HCT116 (cell line): ENCODE data around the gene PARD6G. TPM values are rescaled to one million over a fixed set of nuclear protein-coding genes. Genes with fewer than 3 reads are reported as not detected.

Experiments
- ATAC-seq: fragments of 200-7000 bp; cut with Tn5 transposase; 2 replicates; pipeline ENCODE4 v1.9.1; 2020; ENCODE audit warnings: mild to moderate bottlenecking, moderate library complexity
- BruUV-seq: library from RNA; stranded (reverse); fragments of 400-500 nt; replicated peaks from 2 replicates; lab custom pipeline; 2021; lab: Mats Ljungman, UMichigan
- CTCF ChIA-PET: fragments of 300-600 bp; sonication (Branson Sonifier 250); formaldehyde crosslinking; loops from one replicate; lab custom pipeline; 2021; ENCODE audit warnings: antibody characterized with exemption; lab: Charles Lee
- POLR2A ChIA-PET: fragments of 300-600, 350-600 bp; sonication (Branson Sonifier 250); formaldehyde crosslinking; loops from one replicate; lab custom pipeline; 2021; ENCODE audit warnings: antibody characterized with exemption; lab: Charles Lee
- RAD21 ChIA-PET, 2 experiments: fragments of 300-600 bp; sonication (Branson Sonifier 250); formaldehyde crosslinking; loops; one replicate each; lab custom pipeline; 2023; ENCODE audit warnings: low total read pairs in 2 of 2; ENCODE audit not compliant: uncharacterized antibody in 2 of 2, unreplicated experiment in 2 of 2, low non-redundant PET in 1 of 2; lab: Charles Lee
- DNase-seq: peaks from one replicate; pipeline ENCODE4 v3.0.0-alpha.2; 2010; ENCODE audit warnings: low read depth, low spot score
- H2AFZ ChIP-seq: fragments of 200-600 bp; shearing (Covaris generic), sonication (generic); 2 replicates; pipeline ENCODE4 v1.6.1; 2017; ENCODE audit warnings: low read depth, mixed run types, mixed read lengths, antibody characterized with exemption, low read length; ENCODE audit not compliant: poor library complexity, severe bottlenecking
- H3K27ac ChIP-seq: 2 replicates; pipeline ENCODE4 v1.5.1; 2012; ENCODE audit warnings: low read depth, low read length
- H3K27me3 ChIP-seq: fragments of 200-600 bp; sonication (generic); 2 replicates; pipeline ENCODE4 v1.6.1; 2016; ENCODE audit warnings: mixed run types, low read length, mixed read lengths; ENCODE audit not compliant: insufficient read depth
- H3K36me3 ChIP-seq, 2 experiments: fragments of 200-500 bp in 1 of 2; fragments of 200-600 bp in 1 of 2; sonication (Bioruptor generic) in 1 of 2; sonication (generic) in 1 of 2; 2 replicates each; pipeline versions ENCODE4 v1.5.1 to v1.6.1; 2014 to 2016; ENCODE audit warnings: low read length in 2 of 2, inconsistent platforms in 1 of 2, mixed read lengths in 1 of 2, mixed run types in 1 of 2; ENCODE audit not compliant: insufficient read depth in 2 of 2, control insufficient read depth in 1 of 2
- H3K4me1 ChIP-seq, 2 experiments: fragments of 200-600 bp in 1 of 2; sonication (generic) in 1 of 2; 2 replicates each; pipeline versions ENCODE4 v1.5.1 to v1.6.1; 2012 to 2017; ENCODE audit warnings: low read length in 2 of 2, inconsistent platforms in 1 of 2, mild to moderate bottlenecking in 1 of 2, mixed read lengths in 1 of 2, mixed run types in 1 of 2, moderate library complexity in 1 of 2; ENCODE audit not compliant: insufficient read depth in 2 of 2, control insufficient read depth in 1 of 2
- H3K4me2 ChIP-seq: fragments of 200-600 bp; sonication (generic); 2 replicates; pipeline ENCODE4 v1.6.1; 2017; ENCODE audit warnings: mixed run types, low read length, mixed read lengths
- H3K4me3 ChIP-seq, 2 experiments: fragments of 200-600 bp in 1 of 2; sonication (generic) in 1 of 2; replicated peaks in 1 of 2; 2 replicates each; pipeline ENCODE4 v1.5.1; 2011 to 2016; ENCODE audit warnings: low read length in 2 of 2, control low read depth in 1 of 2, low read depth in 1 of 2, mild to moderate bottlenecking in 1 of 2, mixed read lengths in 1 of 2, mixed run types in 1 of 2
- H3K79me2 ChIP-seq: fragments of 200-600 bp; sonication (generic); 2 replicates; pipeline ENCODE4 v1.6.1; 2017; ENCODE audit warnings: mild to moderate bottlenecking, mixed run types, low read length, moderate library complexity, mixed read lengths; ENCODE audit not compliant: insufficient read depth
- H3K9ac ChIP-seq: fragments of 200-600 bp; sonication (generic); 2 replicates; pipeline ENCODE4 v1.6.1; 2016; ENCODE audit warnings: low read length, mixed read lengths
- H3K9me2 ChIP-seq: fragments of 200-600 bp; sonication (generic), shearing (Covaris generic); 2 replicates; pipeline ENCODE4 v1.6.1; 2017; ENCODE audit warnings: mixed run types, mild to moderate bottlenecking, moderate library complexity; ENCODE audit not compliant: insufficient read depth
- H3K9me3 ChIP-seq, 2 experiments: fragments of 200-500 bp in 1 of 2; fragments of 200-600 bp in 1 of 2; sonication (Bioruptor generic) in 1 of 2; sonication (generic) in 1 of 2; 2 replicates each; pipeline ENCODE4 v1.6.1; 2014 to 2017; ENCODE audit warnings: low read length in 2 of 2, mixed read lengths in 2 of 2, inconsistent platforms in 1 of 2, low read depth in 1 of 2, mild to moderate bottlenecking in 1 of 2, mixed run types in 1 of 2, moderate library complexity in 1 of 2; ENCODE audit not compliant: control insufficient read depth in 1 of 2, insufficient read depth in 1 of 2
- H4K20me1 ChIP-seq: fragments of 200-600 bp; sonication (generic), shearing (Covaris generic); 2 replicates; pipeline ENCODE4 v1.6.1; 2017; ENCODE audit warnings: mixed run types, mild to moderate bottlenecking, moderate library complexity; ENCODE audit not compliant: insufficient read depth
- CBX3 ChIP-seq: IDR thresholded peaks from 2 replicates; pipeline ENCODE4 v1.6.1; 2012; ENCODE audit warnings: low read depth
- EGR1 ChIP-seq: IDR thresholded peaks from 2 replicates; pipeline ENCODE4 v1.6.1; 2012; ENCODE audit warnings: low read depth
- EZH2phosphoT487 ChIP-seq: fragments of 200-600 bp; IDR thresholded peaks from 2 replicates; pipeline ENCODE4 v1.6.1; 2018; ENCODE audit warnings: antibody characterized with exemption, borderline replicate concordance
- JUND ChIP-seq: IDR thresholded peaks from 2 replicates; pipeline ENCODE4 v1.6.1; 2012
- POLR2AphosphoS5 ChIP-seq: IDR thresholded peaks from 2 replicates; pipeline ENCODE4 v1.6.1; 2011; ENCODE audit warnings: mild to moderate bottlenecking, low read depth, low read length, moderate library complexity
- SIN3A ChIP-seq: IDR thresholded peaks from 2 replicates; pipeline ENCODE4 v1.6.1; 2012; ENCODE audit warnings: low read depth
- SP1 ChIP-seq: IDR thresholded peaks from 2 replicates; pipeline ENCODE4 v1.6.1; 2012; ENCODE audit warnings: low read depth
- SRF ChIP-seq: IDR thresholded peaks from 2 replicates; pipeline ENCODE4 v1.6.1; 2012; ENCODE audit warnings: low read depth
- ZFX ChIP-seq: fragments of 450-650 bp; IDR thresholded peaks from 2 replicates; pipeline ENCODE4 v1.6.1; 2017
- ZNF274 ChIP-seq: fragments of 200-500 bp; sonication (Bioruptor generic); IDR thresholded peaks from 2 replicates; pipeline ENCODE4 v1.6.1; 2014; ENCODE audit warnings: mild to moderate bottlenecking, low read depth, low read length, inconsistent platforms
- intact Hi-C: fragments of 100-400 bp; cut with micrococcal nuclease; formaldehyde crosslinking; loops from 2 replicates; pipeline ENCODE4 v1.10.0; 2022
- total RNA-seq: library from RNA; stranded (reverse); gene quantifications from one replicate; pipeline ENCODE4 v1.2.1, GENCODE V29; 2021; ENCODE audit not compliant: unreplicated experiment
- TF ChIP-seq, protein P1 (sequence below): IDR thresholded peaks from 2 replicates; pipeline ENCODE4 v1.6.1; 2012
- TF ChIP-seq, protein P2 (sequence below): IDR thresholded peaks from 2 replicates; pipeline ENCODE4 v1.6.1; 2011; ENCODE audit warnings: mild to moderate bottlenecking, low read length, moderate library complexity; ENCODE audit not compliant: insufficient replicate concordance; ENCODE audit errors: extremely low read depth
- TF ChIP-seq, protein P3 (sequence below), 3 experiments: fragments of 200-600 bp in 1 of 3; sonication (generic) in 1 of 3; IDR thresholded peaks in 2 of 3; conservative IDR thresholded peaks in 1 of 3; 2 replicates each; pipeline ENCODE4 v1.5.1; 2012 to 2017; ENCODE audit warnings: low read depth in 2 of 3, low read length in 2 of 3, antibody characterized with exemption in 1 of 3, borderline replicate concordance in 1 of 3, control low read depth in 1 of 3, mild to moderate bottlenecking in 1 of 3, mixed read lengths in 1 of 3, mixed run types in 1 of 3, moderate library complexity in 1 of 3; ENCODE audit not compliant: insufficient read depth in 1 of 3

Gene PARD6G
- total RNA-seq, 1 experiment from 2014 or later = 12.8 TPM

DNA sequence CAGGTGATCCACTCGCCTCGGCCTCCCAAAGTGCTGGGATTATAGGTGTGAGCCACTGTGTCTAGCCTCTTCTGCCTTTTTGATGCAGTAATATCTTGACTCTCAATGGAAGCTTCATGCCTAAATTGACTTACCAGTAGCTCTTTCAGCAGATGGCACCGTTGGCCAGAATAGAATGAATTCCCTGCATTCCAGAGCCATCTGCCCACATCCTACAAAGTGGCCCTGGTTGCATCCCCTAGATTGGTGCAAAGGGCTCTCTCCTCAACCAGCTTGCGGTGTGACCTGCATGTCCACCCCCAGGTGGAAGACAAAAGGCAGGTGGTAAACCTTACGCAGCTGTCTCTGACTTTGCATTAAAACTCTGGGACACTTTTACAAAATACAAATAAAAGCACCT lies 4.4 kb upstream of the PARD6G start:
- no peak overlapping the region for H3K4me2 ChIP-seq
- H3K9me2 ChIP-seq = no peaks in the 10 kb centered on the region
- H3K4me3 ChIP-seq = no peak overlapping the region
- intact Hi-C loops = no loop called here
- ATAC-seq (no peak), DNase-seq (no peak)
- no peaks in the 10 kb centered on the region for H4K20me1 ChIP-seq
- no peak overlapping the region for H3K27ac ChIP-seq
- POLR2A ChIA-PET = no interaction called here
- no peaks in the 10 kb centered on the region for H3K79me2 ChIP-seq
- no peaks in the 10 kb centered on the region for H3K36me3 ChIP-seq
- CTCF ChIA-PET = no interaction called here
- RAD21 ChIA-PET = no interaction called here
- BruUV-seq = no TSS peak
- no peaks in the 10 kb centered on the region for H3K27me3 ChIP-seq
- no peak overlapping the region for H3K9ac ChIP-seq
- H3K4me1 ChIP-seq = peaks cover 0 to 4% of the 10 kb centered on the region in 2 experiments; a peak in 1 of 4 replicates
- no peaks in the 10 kb centered on the region for H3K9me3 ChIP-seq
- TF ChIP-seq, protein P1, sequence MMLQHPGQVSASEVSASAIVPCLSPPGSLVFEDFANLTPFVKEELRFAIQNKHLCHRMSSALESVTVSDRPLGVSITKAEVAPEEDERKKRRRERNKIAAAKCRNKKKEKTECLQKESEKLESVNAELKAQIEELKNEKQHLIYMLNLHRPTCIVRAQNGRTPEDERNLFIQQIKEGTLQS = no peak
- TF ChIP-seq POLR2AphosphoS5 (no peak), ZFX (no peak), CBX3 (no peak), JUND (no peak), SIN3A (no peak), SP1 (no peak), ZNF274 (no peak), EZH2phosphoT487 (no peak), SRF (no peak), EGR1 (no peak)
- TF ChIP-seq, protein P2, sequence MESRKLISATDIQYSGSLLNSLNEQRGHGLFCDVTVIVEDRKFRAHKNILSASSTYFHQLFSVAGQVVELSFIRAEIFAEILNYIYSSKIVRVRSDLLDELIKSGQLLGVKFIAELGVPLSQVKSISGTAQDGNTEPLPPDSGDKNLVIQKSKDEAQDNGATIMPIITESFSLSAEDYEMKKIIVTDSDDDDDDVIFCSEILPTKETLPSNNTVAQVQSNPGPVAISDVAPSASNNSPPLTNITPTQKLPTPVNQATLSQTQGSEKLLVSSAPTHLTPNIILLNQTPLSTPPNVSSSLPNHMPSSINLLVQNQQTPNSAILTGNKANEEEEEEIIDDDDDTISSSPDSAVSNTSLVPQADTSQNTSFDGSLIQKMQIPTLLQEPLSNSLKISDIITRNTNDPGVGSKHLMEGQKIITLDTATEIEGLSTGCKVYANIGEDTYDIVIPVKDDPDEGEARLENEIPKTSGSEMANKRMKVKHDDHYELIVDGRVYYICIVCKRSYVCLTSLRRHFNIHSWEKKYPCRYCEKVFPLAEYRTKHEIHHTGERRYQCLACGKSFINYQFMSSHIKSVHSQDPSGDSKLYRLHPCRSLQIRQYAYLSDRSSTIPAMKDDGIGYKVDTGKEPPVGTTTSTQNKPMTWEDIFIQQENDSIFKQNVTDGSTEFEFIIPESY = no peak
- TF ChIP-seq, protein P3, sequence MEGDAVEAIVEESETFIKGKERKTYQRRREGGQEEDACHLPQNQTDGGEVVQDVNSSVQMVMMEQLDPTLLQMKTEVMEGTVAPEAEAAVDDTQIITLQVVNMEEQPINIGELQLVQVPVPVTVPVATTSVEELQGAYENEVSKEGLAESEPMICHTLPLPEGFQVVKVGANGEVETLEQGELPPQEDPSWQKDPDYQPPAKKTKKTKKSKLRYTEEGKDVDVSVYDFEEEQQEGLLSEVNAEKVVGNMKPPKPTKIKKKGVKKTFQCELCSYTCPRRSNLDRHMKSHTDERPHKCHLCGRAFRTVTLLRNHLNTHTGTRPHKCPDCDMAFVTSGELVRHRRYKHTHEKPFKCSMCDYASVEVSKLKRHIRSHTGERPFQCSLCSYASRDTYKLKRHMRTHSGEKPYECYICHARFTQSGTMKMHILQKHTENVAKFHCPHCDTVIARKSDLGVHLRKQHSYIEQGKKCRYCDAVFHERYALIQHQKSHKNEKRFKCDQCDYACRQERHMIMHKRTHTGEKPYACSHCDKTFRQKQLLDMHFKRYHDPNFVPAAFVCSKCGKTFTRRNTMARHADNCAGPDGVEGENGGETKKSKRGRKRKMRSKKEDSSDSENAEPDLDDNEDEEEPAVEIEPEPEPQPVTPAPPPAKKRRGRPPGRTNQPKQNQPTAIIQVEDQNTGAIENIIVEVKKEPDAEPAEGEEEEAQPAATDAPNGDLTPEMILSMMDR (IDR thresholded peaks at IDR 0.05 in 2 of 3, conservative IDR thresholded peaks at IDR 0.05 in 1 of 3; ENCODE audit: borderline replicate concordance in 1 of 3, insufficient read depth in 1 of 3, low read depth in 2 of 3, low read length in 2 of 3) = no peak
- H2AFZ ChIP-seq = no peak overlapping the region
